ENCODE results near the gene HHEX. TPM values are rescaled to one million over a fixed set of nuclear protein-coding genes. Genes with fewer than 3 reads are reported as not detected.

The HHEX gene
- total and polyA plus RNA-seq, 3 experiments from 2014 or later, result 0.90 TPM; not detected in 2

Other genes with a start within 250 kb of the HHEX start
- 10 to 100 TPM; 42.4 to 42.8 TPM for gene IDE, start 115.9 kb upstream of the HHEX start, total RNA-seq
- gene IDE, start 115.9 kb upstream of the HHEX start, polyA plus RNA-seq, result 19.0 TPM
- gene KIF11, start 96.8 kb upstream of the HHEX start, total RNA-seq, result 10 to 100 TPM; 36.2 to 37.1 TPM
- 1.0 TPM for gene KIF11, start 96.8 kb upstream of the HHEX start, polyA plus RNA-seq
- 10 to 100 TPM; 10.6 to 10.9 TPM for gene EXOC6, start 158.6 kb downstream of the HHEX start, total RNA-seq
- gene EXOC6, start 158.6 kb downstream of the HHEX start, polyA plus RNA-seq, result 7.3 TPM

Data from CD8-positive, alpha-beta memory T cell (primary cell).